Muscle layer of colon (tissue), 2 donors: ENCODE results near the gene KCNN2.
A peak's percentile ranks its signal among the peaks of the same experiment; 100 is the strongest.

Experiments used
- H3K27ac ChIP-seq: one replicate; pipeline ENCODE4 v1.7.0; 2013; ENCODE audit warnings: low read depth, mild to moderate bottlenecking, low read length, moderate library complexity
- H3K27me3 ChIP-seq, 2 donors: one replicate each; pipeline ENCODE4 v1.7.0; 2013; ENCODE audit warnings: low read length in 2 of 2, mild to moderate bottlenecking in 2 of 2; ENCODE audit not compliant: insufficient read depth in 2 of 2, control insufficient read depth in 1 of 2
- H3K36me3 ChIP-seq: one replicate; pipeline ENCODE4 v1.7.0; 2013; ENCODE audit warnings: mild to moderate bottlenecking, low read length; ENCODE audit not compliant: insufficient read depth
- H3K4me1 ChIP-seq: one replicate; pipeline ENCODE4 v1.7.0; 2013; ENCODE audit warnings: mild to moderate bottlenecking, low read length; ENCODE audit not compliant: insufficient read depth
- H3K4me3 ChIP-seq, 2 donors: one replicate each; pipeline ENCODE4 v1.7.0; 2013; ENCODE audit warnings: low read length in 2 of 2, low read depth in 1 of 2, mild to moderate bottlenecking in 1 of 2, moderate library complexity in 1 of 2
- H3K9ac ChIP-seq: one replicate; pipeline ENCODE4 v1.7.0; 2013; ENCODE audit warnings: low read length
- H3K9me3 ChIP-seq: one replicate; pipeline ENCODE4 v1.7.0; 2013; ENCODE audit warnings: mild to moderate bottlenecking, low read length
- donor health status: abdominal sarcoma.
- donor health status: Adenocarcinoma of cecum.

Gene KCNN2

DNA sequence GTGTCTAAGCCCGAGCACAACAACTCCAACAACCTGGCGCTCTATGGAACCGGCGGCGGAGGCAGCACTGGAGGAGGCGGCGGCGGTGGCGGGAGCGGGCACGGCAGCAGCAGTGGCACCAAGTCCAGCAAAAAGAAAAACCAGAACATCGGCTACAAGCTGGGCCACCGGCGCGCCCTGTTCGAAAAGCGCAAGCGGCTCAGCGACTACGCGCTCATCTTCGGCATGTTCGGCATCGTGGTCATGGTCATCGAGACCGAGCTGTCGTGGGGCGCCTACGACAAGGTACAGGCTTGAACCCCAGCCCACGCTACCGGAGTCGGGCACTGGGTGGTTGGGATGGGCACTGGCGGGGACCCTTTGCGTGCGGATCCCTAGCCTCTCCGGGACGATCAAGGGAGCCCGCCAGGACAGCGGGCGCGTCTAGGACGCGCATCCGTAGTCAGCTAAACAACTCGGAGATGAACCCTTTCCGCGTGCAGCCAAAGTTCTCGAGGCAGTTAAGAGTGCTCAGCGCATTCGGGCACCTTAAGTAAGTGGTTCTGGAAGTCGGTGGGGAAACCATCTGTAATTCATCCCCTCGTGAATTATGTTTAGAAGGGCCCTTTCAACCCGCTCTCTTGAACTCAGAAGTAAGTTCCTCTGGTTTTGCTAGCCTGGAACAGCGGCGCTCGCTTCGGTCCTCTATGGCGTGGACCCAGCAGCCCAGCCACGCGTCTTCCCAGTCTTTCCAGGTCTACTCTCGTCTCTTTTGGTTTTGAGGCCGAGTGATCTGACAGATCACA lies 1.3 kb downstream of the KCNN2 start:
- Histone ChIP-seq H3K9ac (no peak overlapping the region), H3K27me3 (peaks cover 4 to 28% of the 10 kb centered on the region in 2 donors), H3K4me3 (peak overlapping the region; percentile 55 to 77), H3K4me1 (peaks cover 8% of the 10 kb centered on the region), H3K9me3 (no peaks in the 10 kb centered on the region), H3K36me3 (no peaks in the 10 kb centered on the region), H3K27ac (no peak overlapping the region)

DNA sequence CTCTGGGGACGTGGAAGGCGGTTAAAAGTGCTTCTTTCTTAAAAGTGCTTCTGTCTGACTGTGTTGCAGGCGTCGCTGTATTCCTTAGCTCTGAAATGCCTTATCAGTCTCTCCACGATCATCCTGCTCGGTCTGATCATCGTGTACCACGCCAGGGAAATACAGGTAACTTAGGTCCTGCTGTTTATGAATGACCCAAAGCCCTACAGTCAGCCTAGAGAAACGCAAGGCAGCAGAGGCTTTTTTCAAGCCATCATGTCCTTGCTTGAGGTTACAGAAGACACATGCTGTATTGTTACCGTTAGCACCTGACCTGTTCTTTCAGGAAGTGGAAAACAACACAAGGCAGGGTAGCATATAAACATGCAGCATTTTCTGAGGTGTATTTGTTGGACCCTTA lies 2.0 kb downstream of the KCNN2 start:
- H3K9me3 ChIP-seq: no peaks in the 10 kb centered on the region
- H3K9ac ChIP-seq: no peak overlapping the region
- H3K4me3 ChIP-seq: peak overlapping the region in 1 of 2 donors; percentile 55
- no peak overlapping the region for H3K27ac ChIP-seq
- no peaks in the 10 kb centered on the region for H3K36me3 ChIP-seq
- peaks cover 4 to 28% of the 10 kb centered on the region in 2 donors for H3K27me3 ChIP-seq
- peaks cover 8% of the 10 kb centered on the region for H3K4me1 ChIP-seq

- Histone ChIP-seq H3K27ac (no peak overlapping the region), H3K4me3 (no peak overlapping the region), H3K36me3 (no peaks in the 10 kb centered on the region), H3K4me1 (peaks cover 8% of the 10 kb centered on the region), H3K9me3 (no peaks in the 10 kb centered on the region), H3K9ac (no peak overlapping the region), H3K27me3 (peaks cover 4 to 18% of the 10 kb centered on the region in 2 donors)
Observed at GRCh38 chr5:114367029-114367428, 5.2 kb downstream of the KCNN2 start.

DNA sequence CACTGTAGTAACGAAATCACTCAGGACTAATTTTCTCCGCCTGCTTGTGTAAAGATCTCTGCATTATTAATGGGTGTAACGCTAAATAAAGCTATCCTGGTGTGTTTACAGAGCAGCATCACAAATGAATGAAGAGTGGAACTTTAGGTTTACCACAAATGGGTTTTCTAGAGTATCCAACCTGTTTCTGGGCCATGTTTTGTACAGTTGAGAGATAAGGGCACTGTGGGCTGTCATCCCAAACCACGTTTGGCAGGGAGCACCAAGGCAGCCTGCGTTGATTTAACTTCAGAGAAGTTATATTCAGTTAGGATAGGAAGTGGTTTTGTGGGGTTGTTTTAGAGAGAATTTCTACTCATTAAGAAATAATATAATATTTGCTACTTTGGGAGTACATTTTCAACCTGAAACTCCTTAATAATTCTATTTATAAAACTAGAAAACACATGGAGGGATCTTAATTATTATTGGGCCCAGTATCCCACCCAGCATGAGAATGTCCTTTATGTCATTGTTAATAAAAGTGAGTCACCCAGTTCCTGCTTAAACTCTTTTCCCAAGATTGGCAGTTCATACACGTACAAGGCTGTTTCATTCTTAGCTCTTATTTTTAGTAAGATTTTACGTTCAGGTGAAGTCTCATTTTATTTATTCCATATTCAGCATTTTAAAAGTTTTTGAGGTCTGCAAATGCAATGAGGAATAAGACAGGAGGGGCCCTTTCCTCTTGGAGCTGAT lies 8.0 kb downstream of the KCNN2 start:
- no peaks in the 10 kb centered on the region for H3K9me3 ChIP-seq
- no peaks in the 10 kb centered on the region for H3K4me1 ChIP-seq
- no peaks in the 10 kb centered on the region for H3K27me3 ChIP-seq
- no peak overlapping the region for H3K27ac ChIP-seq
- no peak overlapping the region for H3K4me3 ChIP-seq
- no peak overlapping the region for H3K9ac ChIP-seq
- H3K36me3 ChIP-seq: no peaks in the 10 kb centered on the region

DNA sequence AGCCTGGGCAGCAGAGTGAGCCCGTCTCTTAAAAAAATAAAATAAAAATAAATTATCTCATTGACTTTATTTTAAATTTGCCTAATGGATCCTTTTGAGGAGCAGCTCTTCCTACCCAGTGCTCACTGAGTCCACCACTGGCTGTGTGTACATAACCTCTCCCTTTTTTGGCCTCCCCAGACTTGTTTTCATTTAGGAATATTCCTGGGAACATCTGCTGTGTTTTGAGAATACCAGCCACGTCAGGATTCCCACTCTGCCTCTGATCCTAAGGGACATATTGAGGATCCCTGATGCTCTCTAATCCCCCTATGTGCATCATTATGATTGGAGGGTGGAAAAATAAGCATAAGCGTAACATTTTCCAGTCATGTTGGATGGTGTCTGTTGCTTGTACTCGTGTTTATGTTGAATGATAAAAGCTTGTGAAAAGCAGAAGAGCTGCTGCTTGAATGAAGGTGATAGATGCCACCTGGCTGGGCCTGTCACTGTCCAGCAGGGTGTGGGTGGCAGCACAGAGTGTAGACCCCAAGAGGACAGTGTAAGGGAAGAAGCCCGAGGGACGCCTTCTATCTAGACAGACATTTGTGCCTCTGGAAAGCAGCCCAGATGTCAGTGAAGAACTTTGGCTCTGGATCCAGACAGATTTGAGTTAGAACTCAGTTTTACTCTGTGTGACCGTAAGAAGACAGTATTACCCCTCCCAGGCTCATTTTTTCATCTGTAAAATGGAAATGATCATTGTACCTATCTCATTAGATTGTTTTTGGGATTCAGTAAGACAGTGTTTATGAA lies 15.4 kb downstream of the KCNN2 start:
- H3K4me3 ChIP-seq: no peak overlapping the region
- no peak overlapping the region for H3K27ac ChIP-seq
- no peak overlapping the region for H3K9ac ChIP-seq
- H3K27me3 ChIP-seq: no peaks in the 10 kb centered on the region
- no peaks in the 10 kb centered on the region for H3K9me3 ChIP-seq
- H3K36me3 ChIP-seq: no peaks in the 10 kb centered on the region
- no peaks in the 10 kb centered on the region for H3K4me1 ChIP-seq

GRCh38 chr5:114377946-114378345 lies 16.1 kb downstream of the KCNN2 start:
- H3K4me3 ChIP-seq: no peak overlapping the region
- no peak overlapping the region for H3K27ac ChIP-seq
- H3K9ac ChIP-seq: no peak overlapping the region
- H3K27me3 ChIP-seq: no peaks in the 10 kb centered on the region
- H3K9me3 ChIP-seq: no peaks in the 10 kb centered on the region
- no peaks in the 10 kb centered on the region for H3K36me3 ChIP-seq
- no peaks in the 10 kb centered on the region for H3K4me1 ChIP-seq

- Histone ChIP-seq H3K27me3 (no peaks in the 10 kb centered on the region), H3K9ac (no peak overlapping the region), H3K4me1 (no peaks in the 10 kb centered on the region), H3K27ac (no peak overlapping the region), H3K36me3 (no peaks in the 10 kb centered on the region), H3K9me3 (no peaks in the 10 kb centered on the region), H3K4me3 (no peak overlapping the region)
Observed at GRCh38 chr5:114380721-114381120, 18.9 kb downstream of the KCNN2 start.

- no peaks in the 10 kb centered on the region for H3K4me1 ChIP-seq
- no peak overlapping the region for H3K4me3 ChIP-seq
- no peak overlapping the region for H3K9ac ChIP-seq
- H3K9me3 ChIP-seq: no peaks in the 10 kb centered on the region
- H3K27me3 ChIP-seq: no peaks in the 10 kb centered on the region
- no peak overlapping the region for H3K27ac ChIP-seq
- no peaks in the 10 kb centered on the region for H3K36me3 ChIP-seq
Observed at GRCh38 chr5:114387433-114387832, 25.6 kb downstream of the KCNN2 start.

DNA sequence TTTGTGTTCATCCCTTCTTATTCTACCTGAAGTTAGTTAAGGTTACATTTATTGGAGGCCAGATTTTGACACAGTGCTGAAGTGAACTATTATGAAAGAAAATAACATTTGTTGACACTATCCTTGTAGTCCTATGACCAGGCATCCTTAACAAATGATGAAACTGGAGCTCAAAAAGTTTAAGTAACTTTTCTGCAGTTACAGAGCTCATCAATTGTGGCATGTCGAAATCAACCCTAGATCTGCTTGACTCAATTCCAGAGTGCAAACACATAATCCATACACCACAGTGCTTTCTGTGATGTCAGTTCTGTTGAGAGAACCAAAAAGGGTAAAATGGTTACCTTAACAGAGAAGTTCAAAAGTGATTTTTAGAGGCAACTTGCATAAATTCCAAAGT lies 28.6 kb downstream of the KCNN2 start:
- no peak overlapping the region for H3K4me3 ChIP-seq
- no peak overlapping the region for H3K9ac ChIP-seq
- no peaks in the 10 kb centered on the region for H3K36me3 ChIP-seq
- no peaks in the 10 kb centered on the region for H3K4me1 ChIP-seq
- H3K27me3 ChIP-seq: no peaks in the 10 kb centered on the region
- H3K27ac ChIP-seq: no peak overlapping the region
- no peaks in the 10 kb centered on the region for H3K9me3 ChIP-seq

- Histone ChIP-seq H3K4me3 (no peak overlapping the region), H3K27ac (no peak overlapping the region), H3K27me3 (no peaks in the 10 kb centered on the region), H3K9me3 (no peaks in the 10 kb centered on the region), H3K36me3 (no peaks in the 10 kb centered on the region), H3K4me1 (no peaks in the 10 kb centered on the region), H3K9ac (no peak overlapping the region)
Observed at GRCh38 chr5:114391321-114391720, 29.5 kb downstream of the KCNN2 start.

DNA sequence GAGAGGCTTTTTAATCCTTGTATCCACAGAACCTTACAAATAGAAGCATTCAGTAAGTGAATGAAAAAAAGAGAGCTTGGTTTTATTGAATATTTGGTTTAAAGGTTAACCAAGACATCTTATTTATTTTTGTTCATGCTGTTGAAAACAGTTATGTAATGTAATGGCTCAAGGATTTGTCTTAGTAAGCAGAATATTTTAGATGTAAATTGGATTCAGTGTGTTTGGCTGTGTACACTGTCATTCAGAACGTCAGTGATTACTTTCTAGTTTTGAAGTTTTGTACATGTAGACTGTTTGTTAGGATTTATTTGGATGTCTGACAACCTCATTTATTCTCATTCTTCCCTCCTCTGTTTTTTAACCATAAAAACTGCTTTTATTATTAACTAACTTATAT lies 31.3 kb downstream of the KCNN2 start:
- Histone ChIP-seq H3K9me3 (no peaks in the 10 kb centered on the region), H3K27ac (no peak overlapping the region), H3K4me3 (no peak overlapping the region), H3K9ac (no peak overlapping the region), H3K4me1 (no peaks in the 10 kb centered on the region), H3K36me3 (no peaks in the 10 kb centered on the region), H3K27me3 (no peaks in the 10 kb centered on the region)
